Keratinocyte (primary cell): ENCODE data around the gene ARL17A. TPM values are rescaled to one million over a fixed set of nuclear protein-coding genes. Genes with fewer than 3 reads are reported as not detected.
"Not testable (repeated sequence)": the region's sequence is repeated elsewhere in the genome, so short reads cannot be mapped to it uniquely, and the experiment has no call there.

ENCODE experiments used
- DNase-seq: peaks from one replicate; pipeline ENCODE4 v3.0.0-alpha.2; 2011; ENCODE audit warnings: low read depth, missing footprints, low spot score
- FAIRE-seq: peaks from 2 replicates; lab custom pipeline; 2011; peaks lifted over from hg19 to GRCh38; lab: Jason Lieb, UNC
- H2AFZ ChIP-seq: 2 replicates; pipeline ENCODE4 v1.6.0; 2012; ENCODE audit warnings: low read length, control low read depth, inconsistent platforms; ENCODE audit not compliant: control insufficient read depth
- H3K27ac ChIP-seq: 2 replicates; pipeline ENCODE4 v1.5.1; 2011; ENCODE audit warnings: low read length; ENCODE audit not compliant: control insufficient read depth, insufficient read depth
- H3K27me3 ChIP-seq: 3 replicates; pipeline ENCODE4 v1.6.0; 2011; ENCODE audit warnings: low read length; ENCODE audit not compliant: control insufficient read depth, insufficient read depth; ENCODE audit errors: extremely low read depth
- H3K36me3 ChIP-seq, 2 experiments: 2 replicates in 1 of 2; 3 replicates in 1 of 2; pipeline ENCODE4 v1.5.1; 2011; ENCODE audit warnings: low read length in 2 of 2, mild to moderate bottlenecking in 1 of 2; ENCODE audit not compliant: control insufficient read depth in 2 of 2, insufficient read depth in 2 of 2; ENCODE audit errors: extremely low read depth in 1 of 2
- H3K4me1 ChIP-seq: 3 replicates; pipeline ENCODE4 v1.5.1; 2011; ENCODE audit warnings: low read length; ENCODE audit not compliant: control insufficient read depth, insufficient read depth; ENCODE audit errors: extremely low read depth
- H3K4me2 ChIP-seq: 3 replicates; pipeline ENCODE4 v1.6.0; 2011; ENCODE audit warnings: low read depth, low read length; ENCODE audit not compliant: control insufficient read depth, insufficient read depth; ENCODE audit errors: extremely low read depth
- H3K4me3 ChIP-seq, 3 experiments: fragments of 200-600 bp in 1 of 3; sonication (generic) in 1 of 3; 2 replicates in 2 of 3; 3 replicates in 1 of 3; pipeline ENCODE4 v1.5.1; 2011 to 2016; ENCODE audit warnings: low read length in 3 of 3, mild to moderate bottlenecking in 3 of 3, control low read depth in 2 of 3, inconsistent platforms in 1 of 3, low read depth in 1 of 3, mixed read lengths in 1 of 3, mixed run types in 1 of 3, moderate library complexity in 1 of 3; ENCODE audit not compliant: control insufficient read depth in 2 of 3, insufficient read depth in 2 of 3; ENCODE audit errors: extremely low read depth in 1 of 3
- H3K79me2 ChIP-seq: 2 replicates; pipeline ENCODE4 v1.6.0; 2012; ENCODE audit warnings: low read length; ENCODE audit not compliant: control insufficient read depth, insufficient read depth
- H3K9ac ChIP-seq: 3 replicates; pipeline ENCODE4 v1.6.0; 2011; ENCODE audit warnings: low read length; ENCODE audit not compliant: control insufficient read depth, insufficient read depth; ENCODE audit errors: extremely low read depth
- H3K9me1 ChIP-seq: 3 replicates; pipeline ENCODE4 v1.6.0; 2011; ENCODE audit warnings: low read length; ENCODE audit not compliant: control insufficient read depth, insufficient read depth; ENCODE audit errors: extremely low read depth
- H3K9me3 ChIP-seq: 2 replicates; pipeline ENCODE4 v1.5.1; 2012; ENCODE audit warnings: low read depth, low read length; ENCODE audit not compliant: control insufficient read depth
- H4K20me1 ChIP-seq: 3 replicates; pipeline ENCODE4 v1.6.0; 2011; ENCODE audit warnings: low read length; ENCODE audit not compliant: control insufficient read depth, insufficient read depth; ENCODE audit errors: extremely low read depth
- dilution Hi-C: fragments of 300-500 bp; cut with MboI; formaldehyde crosslinking; loops from one replicate; pipeline ENCODE4 v1.7.0; 2020; ENCODE audit warnings: low sequenced_read_pairs; ENCODE audit not compliant: extremely low pct_ligation_motif_present
- polyA plus RNA-seq, 5 experiments: library from polyadenylated mRNA; depleted of rRNA in 3 of 5; stranded (reverse) in 3 of 5; stranded (forward) in 1 of 5; unstranded in 1 of 5; fragments of >200 nt; gene quantifications; 1 replicate in 1 of 5; 2 replicates in 3 of 5; 3 replicates in 1 of 5; pipeline versions ENCODE4 v1.2.1 to v1.2.3, GENCODE V29; 2011 to 2012; ENCODE audit warnings: missing spikeins in 2 of 5, low read depth in 1 of 5, low replicate concordance in 1 of 5

The ARL17A gene
- polyA plus RNA-seq, 1 donor (not counting 4 experiments of a cell fraction or from before 2014, with no cell fraction given), result 7.0 TPM

- H3K4me3 ChIP-seq, H4K20me1 ChIP-seq, dilution Hi-C loops, H2AFZ ChIP-seq, H3K4me2 ChIP-seq, H3K9ac ChIP-seq, H3K79me2 ChIP-seq, H3K4me1 ChIP-seq, DNase-seq, H3K27ac ChIP-seq, H3K36me3 ChIP-seq, H3K9me1 ChIP-seq, H3K9me3 ChIP-seq, H3K27me3 ChIP-seq: not testable (repeated sequence)
- peak; percentile 41 for FAIRE-seq
Observed at GRCh38 chr17:46603125-46603524, 23.6 kb upstream of the ARL17A start.

GRCh38 chr17:46600767-46601166 lies 21.3 kb upstream of the ARL17A start:
- H3K9ac ChIP-seq, H3K27ac ChIP-seq, dilution Hi-C loops, DNase-seq, H3K4me1 ChIP-seq, H3K36me3 ChIP-seq, H3K4me2 ChIP-seq, H3K4me3 ChIP-seq, H3K79me2 ChIP-seq, H3K9me3 ChIP-seq, H2AFZ ChIP-seq, H3K27me3 ChIP-seq, H3K9me1 ChIP-seq, H4K20me1 ChIP-seq: not testable (repeated sequence)
- FAIRE-seq, result peak; percentile 84

- DNase-seq, H3K9ac ChIP-seq, H4K20me1 ChIP-seq, H3K9me3 ChIP-seq, H3K27me3 ChIP-seq, H3K4me3 ChIP-seq, H2AFZ ChIP-seq, dilution Hi-C loops, H3K27ac ChIP-seq, H3K4me2 ChIP-seq, H3K79me2 ChIP-seq, H3K4me1 ChIP-seq, H3K9me1 ChIP-seq, H3K36me3 ChIP-seq: not testable (repeated sequence)
- peak; percentile 61 for FAIRE-seq
Observed at GRCh38 chr17:46598344-46598931, 18.9 kb upstream of the ARL17A start.

GRCh38 chr17:46591332-46591731 lies 11.8 kb upstream of the ARL17A start:
- dilution Hi-C loops, result not testable (repeated sequence)
- FAIRE-seq, result peak; percentile 96

More at GRCh38 chr17:46591332-46591731, 11.8 kb upstream of the ARL17A start:
- not testable (repeated sequence) for H3K4me1 ChIP-seq, H3K9me1 ChIP-seq, DNase-seq, H3K9ac ChIP-seq, H3K36me3 ChIP-seq, H2AFZ ChIP-seq, H3K27me3 ChIP-seq, H3K9me3 ChIP-seq, H3K27ac ChIP-seq, H4K20me1 ChIP-seq, H3K79me2 ChIP-seq, H3K4me2 ChIP-seq, H3K4me3 ChIP-seq
